HL-60 (cell line): ENCODE measurements around the gene AHI1.

Experiments used
- CTCF ChIP-seq: IDR thresholded peaks from one replicate; pipeline ENCODE4 v1.5.1; 2011; ENCODE audit warnings: low read length, control low read depth, inconsistent platforms; ENCODE audit not compliant: insufficient read depth
- REST ChIP-seq: IDR thresholded peaks from 2 replicates; pipeline ENCODE4 v1.6.1; 2012; ENCODE audit warnings: low read depth; ENCODE audit not compliant: insufficient replicate concordance

- TF ChIP-seq CTCF = peak; percentile 52
- TF ChIP-seq REST = no peak
Observed at GRCh38 chr6:135438907-135439535, 58.5 kb downstream of the AHI1 start.
